DND-41 (cell line): ENCODE measurements around the gene MAT2A.

Experiments used
- ATAC-seq: fragments of 200-7000 bp; cut with Tn5 transposase; 3 replicates; pipeline ENCODE4 v1.9.1; 2021; ENCODE audit warnings: low read depth; ENCODE audit not compliant: insufficient read depth
- DNase-seq: peaks from one replicate; pipeline ENCODE4 v3.0.0-alpha.2; 2020
- H2AFZ ChIP-seq: 2 replicates; pipeline ENCODE4 v1.6.0; 2012; ENCODE audit warnings: low read depth, low read length
- H3K27ac ChIP-seq: 2 replicates; pipeline ENCODE4 v1.5.1; 2012; ENCODE audit warnings: low read length, inconsistent platforms
- H3K27me3 ChIP-seq: fragments of 200-600 bp; sonication (generic); 2 replicates; pipeline ENCODE4 v1.6.0; 2012; ENCODE audit warnings: low read length, mild to moderate bottlenecking, inconsistent platforms; ENCODE audit not compliant: insufficient read depth, poor library complexity
- H3K36me3 ChIP-seq: 2 replicates; pipeline ENCODE4 v1.5.1; 2012; ENCODE audit warnings: low read length, inconsistent platforms; ENCODE audit not compliant: insufficient read depth
- H3K4me1 ChIP-seq: 2 replicates; pipeline ENCODE4 v1.5.1; 2012; ENCODE audit warnings: mild to moderate bottlenecking, low read length; ENCODE audit not compliant: insufficient read depth
- H3K4me2 ChIP-seq: 2 replicates; pipeline ENCODE4 v1.6.0; 2012; ENCODE audit warnings: mild to moderate bottlenecking, moderate library complexity, low read length, inconsistent platforms; ENCODE audit not compliant: insufficient read depth
- H3K4me3 ChIP-seq, 2 experiments: fragments of 200-600 bp in 1 of 2; shearing (Covaris generic) in 1 of 2; 2 replicates each; pipeline ENCODE4 v1.5.1; 2012 to 2016; ENCODE audit warnings: inconsistent platforms in 2 of 2, low read length in 2 of 2, mild to moderate bottlenecking in 2 of 2, low read depth in 1 of 2, moderate library complexity in 1 of 2
- H3K79me2 ChIP-seq: 2 replicates; pipeline ENCODE4 v1.6.0; 2012; ENCODE audit warnings: low read length, inconsistent platforms; ENCODE audit not compliant: insufficient read depth
- H3K9ac ChIP-seq: 2 replicates; pipeline ENCODE4 v1.6.0; 2012; ENCODE audit warnings: low read depth, mild to moderate bottlenecking, inconsistent platforms, low read length, moderate library complexity
- H3K9me3 ChIP-seq: 2 replicates; pipeline ENCODE4 v1.5.1; 2012; ENCODE audit warnings: low read length, moderate library complexity, mild to moderate bottlenecking, inconsistent platforms; ENCODE audit not compliant: insufficient read depth, severe bottlenecking
- H4K20me1 ChIP-seq: 2 replicates; pipeline ENCODE4 v1.6.0; 2012; ENCODE audit warnings: low read length; ENCODE audit not compliant: insufficient read depth
- EZH2 ChIP-seq: IDR thresholded peaks from 3 replicates; pipeline ENCODE4 v1.6.1; 2012; ENCODE audit warnings: borderline replicate concordance, low read depth, mild to moderate bottlenecking, moderate library complexity, low read length, inconsistent platforms; ENCODE audit not compliant: severe bottlenecking
- TF ChIP-seq, protein P1 (sequence below): IDR thresholded peaks from 2 replicates; pipeline ENCODE4 v1.5.1; 2012; ENCODE audit warnings: borderline replicate concordance, low read length, moderate library complexity, mild to moderate bottlenecking; ENCODE audit not compliant: poor library complexity, severe bottlenecking; ENCODE audit errors: extremely low read depth

Gene MAT2A

DNA sequence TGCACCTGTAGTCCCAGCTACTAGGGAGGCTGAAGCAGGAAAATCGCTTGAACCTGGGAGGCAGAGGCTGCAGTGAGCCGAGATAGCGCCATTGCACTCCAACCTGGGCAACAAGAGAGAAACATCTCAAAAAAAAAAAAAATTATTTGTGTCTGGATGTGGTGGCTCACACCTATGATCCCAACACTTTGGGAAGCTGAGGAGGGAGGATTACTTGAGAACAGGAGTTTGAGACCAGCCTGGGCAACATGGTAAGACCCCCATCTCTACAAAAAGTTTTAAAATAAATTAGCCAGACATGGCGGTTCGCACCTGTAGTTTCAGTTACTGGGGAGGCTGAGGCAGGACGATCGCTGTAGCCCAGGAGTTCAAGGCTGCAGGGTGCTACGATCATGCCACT lies 36.8 kb downstream of the MAT2A start:
- no peak for DNase-seq
- peaks cover 28% of the 10 kb centered on the region for H3K27me3 ChIP-seq
- H3K4me1 ChIP-seq, result no peaks in the 10 kb centered on the region
- H3K79me2 ChIP-seq, result no peaks in the 10 kb centered on the region
- H3K9me3 ChIP-seq, result no peaks in the 10 kb centered on the region
- H2AFZ ChIP-seq, result no peak overlapping the region
- H4K20me1 ChIP-seq, result no peaks in the 10 kb centered on the region
- TF ChIP-seq, protein P1, sequence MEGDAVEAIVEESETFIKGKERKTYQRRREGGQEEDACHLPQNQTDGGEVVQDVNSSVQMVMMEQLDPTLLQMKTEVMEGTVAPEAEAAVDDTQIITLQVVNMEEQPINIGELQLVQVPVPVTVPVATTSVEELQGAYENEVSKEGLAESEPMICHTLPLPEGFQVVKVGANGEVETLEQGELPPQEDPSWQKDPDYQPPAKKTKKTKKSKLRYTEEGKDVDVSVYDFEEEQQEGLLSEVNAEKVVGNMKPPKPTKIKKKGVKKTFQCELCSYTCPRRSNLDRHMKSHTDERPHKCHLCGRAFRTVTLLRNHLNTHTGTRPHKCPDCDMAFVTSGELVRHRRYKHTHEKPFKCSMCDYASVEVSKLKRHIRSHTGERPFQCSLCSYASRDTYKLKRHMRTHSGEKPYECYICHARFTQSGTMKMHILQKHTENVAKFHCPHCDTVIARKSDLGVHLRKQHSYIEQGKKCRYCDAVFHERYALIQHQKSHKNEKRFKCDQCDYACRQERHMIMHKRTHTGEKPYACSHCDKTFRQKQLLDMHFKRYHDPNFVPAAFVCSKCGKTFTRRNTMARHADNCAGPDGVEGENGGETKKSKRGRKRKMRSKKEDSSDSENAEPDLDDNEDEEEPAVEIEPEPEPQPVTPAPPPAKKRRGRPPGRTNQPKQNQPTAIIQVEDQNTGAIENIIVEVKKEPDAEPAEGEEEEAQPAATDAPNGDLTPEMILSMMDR, result no peak
- TF ChIP-seq EZH2, result no peak
- no peak overlapping the region for H3K4me3 ChIP-seq
- ATAC-seq, result no peak
- no peak overlapping the region for H3K9ac ChIP-seq
- no peaks in the 10 kb centered on the region for H3K36me3 ChIP-seq
- H3K27ac ChIP-seq, result no peak overlapping the region
- H3K4me2 ChIP-seq, result no peak overlapping the region

DNA sequence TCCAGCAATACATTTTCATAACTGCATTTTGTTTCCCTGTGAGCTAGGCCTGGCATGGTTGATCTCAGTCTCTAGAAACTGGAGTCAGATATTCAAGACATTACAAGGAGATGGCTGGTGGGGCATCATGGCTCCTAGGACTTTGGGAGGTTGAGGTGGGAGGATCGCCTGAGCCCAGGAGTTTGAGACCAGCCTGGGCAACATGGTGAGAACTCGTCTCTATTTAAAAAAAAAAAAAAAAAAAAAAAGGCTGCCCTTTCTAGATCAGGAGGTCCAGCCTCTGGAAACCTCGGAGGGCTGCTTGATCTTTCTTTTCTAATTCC lies 38.1 kb downstream of the MAT2A start:
- H3K27me3 ChIP-seq, result peaks cover 24% of the 10 kb centered on the region
- no peak overlapping the region for H3K4me2 ChIP-seq
- no peak overlapping the region for H2AFZ ChIP-seq
- H3K4me3 ChIP-seq, result no peak overlapping the region
- no peak overlapping the region for H3K9ac ChIP-seq
- H3K9me3 ChIP-seq, result no peaks in the 10 kb centered on the region
- ATAC-seq (no peak), DNase-seq (no peak)
- H3K27ac ChIP-seq, result no peak overlapping the region
- no peaks in the 10 kb centered on the region for H3K4me1 ChIP-seq
- no peaks in the 10 kb centered on the region for H3K79me2 ChIP-seq
- no peaks in the 10 kb centered on the region for H3K36me3 ChIP-seq
- TF ChIP-seq EZH2, result no peak
- TF ChIP-seq, protein P1, result no peak
- H4K20me1 ChIP-seq, result no peaks in the 10 kb centered on the region

DNA sequence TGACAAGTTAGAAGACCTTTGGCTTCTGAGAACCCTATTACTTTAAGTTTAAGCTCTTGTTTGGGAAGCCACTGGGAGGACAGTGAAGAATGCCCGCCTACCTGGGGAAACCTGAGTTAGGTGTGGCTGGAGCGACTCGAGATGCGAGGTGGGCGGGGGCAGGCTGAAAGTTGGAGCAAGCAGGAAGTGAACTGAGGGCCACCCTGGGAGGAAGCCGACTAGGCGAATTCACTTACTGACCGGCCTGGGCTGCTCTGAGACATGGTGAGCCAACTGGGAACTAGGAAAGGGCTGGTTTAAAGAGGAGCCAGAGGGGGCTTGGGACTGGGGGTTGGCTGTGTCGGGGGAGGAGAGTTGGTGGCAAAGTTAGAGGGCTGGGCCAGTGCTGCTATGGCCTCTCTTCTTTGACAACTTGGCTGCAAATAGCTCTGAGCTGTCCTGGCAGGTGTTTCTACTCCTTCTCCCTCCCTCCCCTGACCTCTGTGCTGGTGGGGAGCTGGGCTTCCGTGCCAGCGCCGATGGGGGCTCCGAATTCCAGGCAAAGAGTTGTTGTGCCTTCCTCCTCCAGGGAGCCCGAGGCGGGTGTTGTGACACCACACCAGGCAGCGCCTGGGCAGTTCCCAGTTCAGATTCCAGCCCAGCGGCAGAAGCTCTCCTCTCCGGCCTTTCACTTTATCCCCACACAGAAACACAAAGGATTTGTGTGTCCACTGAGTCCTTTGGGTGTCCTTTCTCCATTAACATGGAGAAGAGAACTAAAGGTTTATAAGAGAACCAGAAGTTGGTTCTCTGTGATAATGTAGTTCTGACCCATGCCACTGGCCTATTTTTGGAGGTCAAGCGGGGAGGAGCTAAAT lies 38.6 kb downstream of the MAT2A start, which contains the start of gene VAMP8:
TSS of gene VAMP8 (plus strand) at position 201 of the 857 bp plus-strand sequence. CDS start at position 262, 61 bp downstream.
- Histone ChIP-seq H3K36me3 (no peaks in the 10 kb centered on the region), H4K20me1 (no peaks in the 10 kb centered on the region), H3K27me3 (peaks cover 24% of the 10 kb centered on the region), H3K9me3 (no peaks in the 10 kb centered on the region), H3K4me2 (no peak within 1 kb of the TSS), H3K79me2 (no peaks in the 10 kb centered on the region), H3K4me1 (no peaks in the 10 kb centered on the region), H2AFZ (no peak within 1 kb of the TSS), H3K9ac (no peak within 1 kb of the TSS), H3K4me3 (no peak within 1 kb of the TSS), H3K27ac (no peak within 1 kb of the TSS)
- DNase-seq (no peak), ATAC-seq (no peak; the same call in 2 of the 3 replicates)
- TF ChIP-seq, protein P1, result no peak
- TF ChIP-seq EZH2, result no peak
